Measurements from ENCODE around the gene CBL. TPM values are rescaled to one million over a fixed set of nuclear protein-coding genes. Genes with fewer than 3 reads are reported as not detected.

Gene CBL
- polyA plus RNA-seq, 4 donors: 2.2 to 10.1 (median 4.3) TPM

- peaks cover 0 to 10% (median 2%) of the 10 kb centered on the region in 3 donors for H3K36me3 ChIP-seq (ENCODE audit: control insufficient read depth in 3 of 3, insufficient read depth in 2 of 3, low read depth in 1 of 3, low read length in 3 of 3)
- 76 to 85% (median 79%) methylated on average over 3 of the region's 3 CpGs for WGBS, 3 donors
- H3K4me1 ChIP-seq (ENCODE audit: control insufficient read depth in 3 of 3, insufficient read depth in 2 of 3, low read depth in 1 of 3, low read length in 2 of 3): no peaks in the 10 kb centered on the region
- no peak for DNase-seq
- no peak for FAIRE-seq
- no peak overlapping the region for H3K4me3 ChIP-seq (ENCODE audit: low read depth in 1 of 3, low read length in 3 of 3)
- no peaks in the 10 kb centered on the region for H3K27me3 ChIP-seq (ENCODE audit: control insufficient read depth in 3 of 3, insufficient read depth in 3 of 3, low read length in 3 of 3)
- H3K27ac ChIP-seq (ENCODE audit: low read depth in 1 of 3, low read length in 2 of 3): no peak overlapping the region
- no peaks in the 10 kb centered on the region for H3K9me3 ChIP-seq (ENCODE audit: control insufficient read depth in 2 of 2, insufficient read depth in 1 of 2, low read depth in 1 of 2, low read length in 1 of 2)
Observed at GRCh38 chr11:119251114-119251513, 45.0 kb downstream of the CBL start.

GRCh38 chr11:119254239-119254638 lies 48.1 kb downstream of the CBL start:
- Histone ChIP-seq H3K36me3 (ENCODE audit: control insufficient read depth in 3 of 3, insufficient read depth in 2 of 3, low read depth in 1 of 3, low read length in 3 of 3) (peaks cover 0 to 10% (median 2%) of the 10 kb centered on the region in 3 donors), H3K4me3 (ENCODE audit: low read depth in 1 of 3, low read length in 3 of 3) (no peak overlapping the region), H3K27me3 (ENCODE audit: control insufficient read depth in 3 of 3, insufficient read depth in 3 of 3, low read length in 3 of 3) (no peaks in the 10 kb centered on the region), H3K27ac (ENCODE audit: low read depth in 1 of 3, low read length in 2 of 3) (no peak overlapping the region), H3K9me3 (ENCODE audit: control insufficient read depth in 2 of 2, insufficient read depth in 1 of 2, low read depth in 1 of 2, low read length in 1 of 2) (no peaks in the 10 kb centered on the region), H3K4me1 (ENCODE audit: control insufficient read depth in 3 of 3, insufficient read depth in 2 of 3, low read depth in 1 of 3, low read length in 2 of 3) (no peaks in the 10 kb centered on the region)
- DNase-seq (no peak), FAIRE-seq (no peak)
- 85 to 92% (median 90%) methylated on average over 5 of the region's 5 CpGs for WGBS, 3 donors

- 77 to 91% (median 84%) methylated on average over 5 of the region's 5 CpGs for WGBS, 3 donors
- DNase-seq: no peak
- H3K4me1 ChIP-seq (ENCODE audit: control insufficient read depth in 3 of 3, insufficient read depth in 2 of 3, low read depth in 1 of 3, low read length in 2 of 3): peaks cover 0 to 7% (median 0%) of the 10 kb centered on the region in 3 donors
- no peak for FAIRE-seq
- peaks cover 0 to 10% (median 0%) of the 10 kb centered on the region in 3 donors for H3K36me3 ChIP-seq (ENCODE audit: control insufficient read depth in 3 of 3, insufficient read depth in 2 of 3, low read depth in 1 of 3, low read length in 3 of 3)
- no peak overlapping the region for H3K27ac ChIP-seq (ENCODE audit: low read depth in 1 of 3, low read length in 2 of 3)
- H3K9me3 ChIP-seq (ENCODE audit: control insufficient read depth in 2 of 2, insufficient read depth in 1 of 2, low read depth in 1 of 2, low read length in 1 of 2): no peaks in the 10 kb centered on the region
- H3K27me3 ChIP-seq (ENCODE audit: control insufficient read depth in 3 of 3, insufficient read depth in 3 of 3, low read length in 3 of 3): no peaks in the 10 kb centered on the region
- no peak overlapping the region for H3K4me3 ChIP-seq (ENCODE audit: low read depth in 1 of 3, low read length in 3 of 3)
Observed at GRCh38 chr11:119258180-119258579, 52.0 kb downstream of the CBL start.

- 77 to 91% (median 89%) methylated on average over 3 of the region's 3 CpGs for WGBS, 3 donors
- H3K36me3 ChIP-seq (ENCODE audit: control insufficient read depth in 3 of 3, insufficient read depth in 2 of 3, low read depth in 1 of 3, low read length in 3 of 3): peaks cover 0 to 10% (median 0%) of the 10 kb centered on the region in 3 donors
- DNase-seq (no peak), FAIRE-seq (no peak)
- H3K27ac ChIP-seq (ENCODE audit: low read depth in 1 of 3, low read length in 2 of 3): no peak overlapping the region
- peaks cover 0 to 7% (median 0%) of the 10 kb centered on the region in 3 donors for H3K4me1 ChIP-seq (ENCODE audit: control insufficient read depth in 3 of 3, insufficient read depth in 2 of 3, low read depth in 1 of 3, low read length in 2 of 3)
- no peaks in the 10 kb centered on the region for H3K27me3 ChIP-seq (ENCODE audit: control insufficient read depth in 3 of 3, insufficient read depth in 3 of 3, low read length in 3 of 3)
- no peak overlapping the region for H3K4me3 ChIP-seq (ENCODE audit: low read depth in 1 of 3, low read length in 3 of 3)
- H3K9me3 ChIP-seq (ENCODE audit: control insufficient read depth in 2 of 2, insufficient read depth in 1 of 2, low read depth in 1 of 2, low read length in 1 of 2): no peaks in the 10 kb centered on the region
Observed at GRCh38 chr11:119258983-119259382, 52.8 kb downstream of the CBL start.

- H3K27me3 ChIP-seq (ENCODE audit: control insufficient read depth in 3 of 3, insufficient read depth in 3 of 3, low read length in 3 of 3): no peaks in the 10 kb centered on the region
- no peaks in the 10 kb centered on the region for H3K9me3 ChIP-seq (ENCODE audit: control insufficient read depth in 2 of 2, insufficient read depth in 1 of 2, low read depth in 1 of 2, low read length in 1 of 2)
- no peak for FAIRE-seq
- 57 to 86% (median 70%) methylated on average over 5 of the region's 5 CpGs for WGBS, 3 donors
- peaks cover 0 to 7% (median 0%) of the 10 kb centered on the region in 3 donors for H3K4me1 ChIP-seq (ENCODE audit: control insufficient read depth in 3 of 3, insufficient read depth in 2 of 3, low read depth in 1 of 3, low read length in 2 of 3)
- H3K27ac ChIP-seq (ENCODE audit: low read depth in 1 of 3, low read length in 2 of 3): peak overlapping the region in 2 of 3 donors; percentile 60 to 81
- H3K36me3 ChIP-seq (ENCODE audit: control insufficient read depth in 3 of 3, insufficient read depth in 2 of 3, low read depth in 1 of 3, low read length in 3 of 3): peaks cover 0 to 3% (median 0%) of the 10 kb centered on the region in 3 donors
- DNase-seq: no peak
- H3K4me3 ChIP-seq (ENCODE audit: low read depth in 1 of 3, low read length in 3 of 3): no peak overlapping the region
Observed at GRCh38 chr11:119262668-119263351, 56.7 kb downstream of the CBL start.

- DNase-seq (peak in 1 of 2 donors; percentile 25), FAIRE-seq (no peak)
- Histone ChIP-seq H3K9me3 (ENCODE audit: control insufficient read depth in 2 of 2, insufficient read depth in 1 of 2, low read depth in 1 of 2, low read length in 1 of 2) (no peaks in the 10 kb centered on the region), H3K27me3 (ENCODE audit: control insufficient read depth in 3 of 3, insufficient read depth in 3 of 3, low read length in 3 of 3) (no peaks in the 10 kb centered on the region), H3K27ac (ENCODE audit: low read depth in 1 of 3, low read length in 2 of 3) (peak overlapping the region; percentile 25 to 81 (median 60)), H3K36me3 (ENCODE audit: control insufficient read depth in 3 of 3, insufficient read depth in 2 of 3, low read depth in 1 of 3, low read length in 3 of 3) (no peaks in the 10 kb centered on the region), H3K4me3 (ENCODE audit: low read depth in 1 of 3, low read length in 3 of 3) (no peak overlapping the region), H3K4me1 (ENCODE audit: control insufficient read depth in 3 of 3, insufficient read depth in 2 of 3, low read depth in 1 of 3, low read length in 2 of 3) (peaks cover 0 to 7% (median 0%) of the 10 kb centered on the region in 3 donors)
- 21 to 52% (median 37%) methylated on average over 3 of the region's 3 CpGs for WGBS, 3 donors
Observed at GRCh38 chr11:119263352-119263940, 57.3 kb downstream of the CBL start.

GRCh38 chr11:119266063-119266462 lies 59.9 kb downstream of the CBL start:
- WGBS, 3 donors: 77 to 93% (median 77%) methylated on average over 3 of the region's 3 CpGs
- Histone ChIP-seq H3K27me3 (ENCODE audit: control insufficient read depth in 3 of 3, insufficient read depth in 3 of 3, low read length in 3 of 3) (no peaks in the 10 kb centered on the region), H3K9me3 (ENCODE audit: control insufficient read depth in 2 of 2, insufficient read depth in 1 of 2, low read depth in 1 of 2, low read length in 1 of 2) (no peaks in the 10 kb centered on the region), H3K27ac (ENCODE audit: low read depth in 1 of 3, low read length in 2 of 3) (no peak overlapping the region), H3K4me3 (ENCODE audit: low read depth in 1 of 3, low read length in 3 of 3) (no peak overlapping the region), H3K36me3 (ENCODE audit: control insufficient read depth in 3 of 3, insufficient read depth in 2 of 3, low read depth in 1 of 3, low read length in 3 of 3) (no peaks in the 10 kb centered on the region), H3K4me1 (ENCODE audit: control insufficient read depth in 3 of 3, insufficient read depth in 2 of 3, low read depth in 1 of 3, low read length in 2 of 3) (peaks cover 0 to 7% (median 0%) of the 10 kb centered on the region in 3 donors)
- FAIRE-seq: no peak
- no peak for DNase-seq

- Histone ChIP-seq H3K4me3 (ENCODE audit: low read depth in 1 of 3, low read length in 3 of 3) (no peak overlapping the region), H3K27ac (ENCODE audit: low read depth in 1 of 3, low read length in 2 of 3) (no peak overlapping the region), H3K27me3 (ENCODE audit: control insufficient read depth in 3 of 3, insufficient read depth in 3 of 3, low read length in 3 of 3) (no peaks in the 10 kb centered on the region), H3K4me1 (ENCODE audit: control insufficient read depth in 3 of 3, insufficient read depth in 2 of 3, low read depth in 1 of 3, low read length in 2 of 3) (peaks cover 0 to 7% (median 0%) of the 10 kb centered on the region in 3 donors), H3K36me3 (ENCODE audit: control insufficient read depth in 3 of 3, insufficient read depth in 2 of 3, low read depth in 1 of 3, low read length in 3 of 3) (no peaks in the 10 kb centered on the region), H3K9me3 (ENCODE audit: control insufficient read depth in 2 of 2, insufficient read depth in 1 of 2, low read depth in 1 of 2, low read length in 1 of 2) (no peaks in the 10 kb centered on the region)
- no peak for FAIRE-seq
- 74 to 90% (median 78%) methylated on average over 7 of the region's 7 CpGs for WGBS, 3 donors
- no peak for DNase-seq
Observed at GRCh38 chr11:119266517-119267255, 60.5 kb downstream of the CBL start.

All from small intestine (tissue), 7 donors.